Smooth muscle cell (in vitro differentiated cells): Measurements from ENCODE around the gene FNDC7. TPM values are rescaled to one million over a fixed set of nuclear protein-coding genes. Genes with fewer than 3 reads are reported as not detected.
"Not testable (repeated sequence)": the region's sequence is repeated elsewhere in the genome, so short reads cannot be mapped to it uniquely, and the experiment has no call there.

ENCODE experiments used
- DNase-seq: peaks from one replicate; lab custom pipeline; 2025; ENCODE audit not compliant: unreplicated experiment; lab: John Stamatoyannopoulos, UW
- H2AFZ ChIP-seq: fragments of 200-600 bp; sonication (generic); 2 replicates; pipeline ENCODE4 v1.6.0; 2016; ENCODE audit warnings: antibody characterized with exemption, low read depth, mild to moderate bottlenecking
- H3F3A ChIP-seq: fragments of 200-600 bp; sonication (generic); 2 replicates; pipeline ENCODE4 v1.6.0; 2017; ENCODE audit warnings: antibody characterized with exemption, low read depth
- H3K27ac ChIP-seq: fragments of 200-600 bp; sonication (generic); 2 replicates; pipeline ENCODE4 v1.5.1; 2016; ENCODE audit warnings: low read depth, mild to moderate bottlenecking
- H3K27me3 ChIP-seq: fragments of 200-600 bp; sonication (generic); 2 replicates; pipeline ENCODE4 v1.6.1; 2016; ENCODE audit warnings: low read depth, mild to moderate bottlenecking
- H3K36me3 ChIP-seq: fragments of 200-600 bp; sonication (generic); 2 replicates; pipeline ENCODE4 v1.5.1; 2016; ENCODE audit warnings: low read depth
- H3K4me1 ChIP-seq: fragments of 200-600 bp; sonication (generic); 2 replicates; pipeline ENCODE4 v1.5.1; 2016; ENCODE audit warnings: low read depth
- H3K4me2 ChIP-seq: fragments of 200-600 bp; sonication (generic); 2 replicates; pipeline ENCODE4 v1.6.0; 2016; ENCODE audit warnings: mild to moderate bottlenecking
- H3K4me3 ChIP-seq: fragments of 200-600 bp; sonication (generic); 2 replicates; pipeline ENCODE4 v1.5.1; 2016; ENCODE audit warnings: mild to moderate bottlenecking
- H3K79me2 ChIP-seq: fragments of 200-600 bp; sonication (generic); 2 replicates; pipeline ENCODE4 v1.6.0; 2016; ENCODE audit warnings: low read depth, mild to moderate bottlenecking
- H3K9ac ChIP-seq: fragments of 200-600 bp; sonication (generic); 2 replicates; pipeline ENCODE4 v1.6.0; 2016; ENCODE audit warnings: low read depth
- H3K9me3 ChIP-seq: fragments of 200-600 bp; sonication (generic); replicated peaks from 2 replicates; pipeline ENCODE4 v1.5.1; 2016; ENCODE audit warnings: low read depth
- H4K20me1 ChIP-seq: fragments of 200-600 bp; sonication (generic); 2 replicates; pipeline ENCODE4 v1.6.0; 2016; ENCODE audit warnings: low read depth
- CTCF ChIP-seq: fragments of 200-600 bp; sonication (generic); IDR thresholded peaks from 2 replicates; pipeline ENCODE4 v1.5.1; 2017; ENCODE audit warnings: borderline replicate concordance, mild to moderate bottlenecking, antibody characterized with exemption; ENCODE audit not compliant: insufficient read depth, poor library complexity, severe bottlenecking
- WGBS: methylation state at CpG from one replicate; pipeline ENCODE4 v1.1.7; 2016; ENCODE audit warnings: low lambda C conversion rate; 5-methylcytosine and 5-hydroxymethylcytosine counted together
- polyA plus RNA-seq: library from polyadenylated mRNA; unstranded; fragments of >200 nt; fragmentation: Nextera tagmentation; extraction: Ambion mirVana; gene quantifications from 2 replicates; pipeline ENCODE4 v1.2.1, GENCODE V29; 2016
- total RNA-seq: library from RNA; depleted of rRNA; stranded (reverse); fragments of >200 nt; gene quantifications from 2 replicates; pipeline ENCODE4 v1.2.3, GENCODE V29; 2014

Gene FNDC7
- total and polyA plus RNA-seq, 2 experiments from 2014 or later, result 0.18 TPM; not detected in 1

- H3K4me2 ChIP-seq, result no peak overlapping the region
- WGBS, result 89% methylated on average over 1 of the region's 1 CpG
Measured at GRCh38 chr1:108665771-108666170, 46.9 kb upstream of the FNDC7 start.

GRCh38 chr1:108667422-108667821 lies 45.3 kb upstream of the FNDC7 start:
- not testable (repeated sequence) for H4K20me1 ChIP-seq, H3K36me3 ChIP-seq, H3K9me3 ChIP-seq, H3F3A ChIP-seq, H3K27me3 ChIP-seq, DNase-seq, H3K79me2 ChIP-seq, H3K4me2 ChIP-seq, H3K9ac ChIP-seq, H3K4me1 ChIP-seq, H3K27ac ChIP-seq, H3K4me3 ChIP-seq, H2AFZ ChIP-seq
- over 99% methylated on average over 19 of the region's 28 CpGs for WGBS

More at GRCh38 chr1:108665771-108666170, 46.9 kb upstream of the FNDC7 start:
- H3K9me3 ChIP-seq, result no peaks in the 10 kb centered on the region
- H3K27me3 ChIP-seq, result no peaks in the 10 kb centered on the region
- H4K20me1 ChIP-seq, result no peaks in the 10 kb centered on the region
- H2AFZ ChIP-seq, result no peak overlapping the region
- no peak for DNase-seq
- H3K36me3 ChIP-seq, result no peaks in the 10 kb centered on the region
- no peaks in the 10 kb centered on the region for H3F3A ChIP-seq
- H3K79me2 ChIP-seq, result no peaks in the 10 kb centered on the region
- no peak overlapping the region for H3K27ac ChIP-seq
- H3K4me1 ChIP-seq, result peaks cover 5% of the 10 kb centered on the region
- no peak for TF ChIP-seq CTCF
- no peak overlapping the region for H3K9ac ChIP-seq
- no peak overlapping the region for H3K4me3 ChIP-seq

GRCh38 chr1:108668777-108669176 lies 43.9 kb upstream of the FNDC7 start:
- H3F3A ChIP-seq, result no peaks in the 10 kb centered on the region
- no peaks in the 10 kb centered on the region for H3K4me1 ChIP-seq
- no peak overlapping the region for H2AFZ ChIP-seq
- no peaks in the 10 kb centered on the region for H3K27me3 ChIP-seq
- H3K9ac ChIP-seq, result no peak overlapping the region
- H3K27ac ChIP-seq, result no peak overlapping the region
- H3K4me3 ChIP-seq, result no peak overlapping the region
- no peak for TF ChIP-seq CTCF
- H3K36me3 ChIP-seq, result no peaks in the 10 kb centered on the region
- DNase-seq, result no peak
- H4K20me1 ChIP-seq, result no peaks in the 10 kb centered on the region
- H3K9me3 ChIP-seq, result no peaks in the 10 kb centered on the region
- no peaks in the 10 kb centered on the region for H3K79me2 ChIP-seq
- H3K4me2 ChIP-seq, result no peak overlapping the region

GRCh38 chr1:108669679-108670078 lies 43.0 kb upstream of the FNDC7 start:
- no peaks in the 10 kb centered on the region for H3K79me2 ChIP-seq
- no peak overlapping the region for H3K27ac ChIP-seq
- no peaks in the 10 kb centered on the region for H4K20me1 ChIP-seq
- no peaks in the 10 kb centered on the region for H3K36me3 ChIP-seq
- H3F3A ChIP-seq, result no peaks in the 10 kb centered on the region
- WGBS, result 78% methylated on average over 7 of the region's 7 CpGs
- H3K4me3 ChIP-seq, result no peak overlapping the region
- no peak overlapping the region for H2AFZ ChIP-seq
- TF ChIP-seq CTCF, result no peak
- DNase-seq, result no peak
- H3K27me3 ChIP-seq, result no peaks in the 10 kb centered on the region
- no peaks in the 10 kb centered on the region for H3K4me1 ChIP-seq
- no peak overlapping the region for H3K9ac ChIP-seq
- no peak overlapping the region for H3K4me2 ChIP-seq
- no peaks in the 10 kb centered on the region for H3K9me3 ChIP-seq
